ENCODE measurements around the gene KCNQ1. TPM values are rescaled to one million over a fixed set of nuclear protein-coding genes. Genes with fewer than 3 reads are reported as not detected.

The KCNQ1 gene
- total RNA-seq, 3 donors from 2014 or later, result 15.5 to 44.7 (median 37.4) TPM

DNA sequence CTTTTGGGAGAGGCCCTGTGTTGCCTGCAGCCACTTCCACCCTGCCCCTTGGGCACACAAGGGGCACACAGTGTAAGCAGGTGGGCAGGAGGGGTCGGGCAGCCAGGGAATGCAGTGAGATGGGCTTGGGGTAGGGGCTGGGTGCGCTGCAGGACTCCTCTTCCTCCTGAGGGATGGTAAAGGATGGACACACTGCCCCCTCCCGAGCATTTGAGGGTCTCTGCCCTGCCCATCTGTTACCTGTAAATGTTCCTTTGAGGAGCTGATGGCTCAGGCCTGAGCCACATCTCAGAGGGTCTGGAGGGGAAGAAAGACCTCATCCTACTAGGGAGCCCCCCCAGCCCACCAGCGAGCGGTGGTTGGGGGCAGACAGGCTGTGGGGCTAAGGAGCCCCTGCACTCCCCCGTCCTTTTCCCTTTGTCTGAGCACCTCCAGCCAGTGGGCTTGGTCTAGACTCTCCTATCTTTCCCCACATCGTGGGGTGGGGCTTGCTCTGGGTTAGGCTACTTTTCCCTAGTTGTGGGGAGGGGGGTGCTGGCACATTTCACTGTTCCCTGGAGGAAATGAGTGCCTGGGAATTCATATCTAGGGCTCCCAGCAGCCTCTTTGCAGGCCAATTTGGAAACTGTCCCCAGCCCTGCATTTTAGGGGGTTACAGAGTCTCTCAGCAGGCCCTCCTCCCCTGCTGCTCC, 46.0 kb upstream of the KCNQ1 start:
- H3K9me3 ChIP-seq, result no peaks in the 10 kb centered on the region
- intact Hi-C loops (cut with DNase I, micrococcal nuclease), result no loop called here
- ATAC-seq (no peak), DNase-seq (no peak)
- peaks cover 23% of the 10 kb centered on the region for H3K4me1 ChIP-seq (ENCODE audit: low read depth)
- peaks cover 6% of the 10 kb centered on the region for H3K36me3 ChIP-seq (ENCODE audit: low read depth)
- TF ChIP-seq, protein P1, sequence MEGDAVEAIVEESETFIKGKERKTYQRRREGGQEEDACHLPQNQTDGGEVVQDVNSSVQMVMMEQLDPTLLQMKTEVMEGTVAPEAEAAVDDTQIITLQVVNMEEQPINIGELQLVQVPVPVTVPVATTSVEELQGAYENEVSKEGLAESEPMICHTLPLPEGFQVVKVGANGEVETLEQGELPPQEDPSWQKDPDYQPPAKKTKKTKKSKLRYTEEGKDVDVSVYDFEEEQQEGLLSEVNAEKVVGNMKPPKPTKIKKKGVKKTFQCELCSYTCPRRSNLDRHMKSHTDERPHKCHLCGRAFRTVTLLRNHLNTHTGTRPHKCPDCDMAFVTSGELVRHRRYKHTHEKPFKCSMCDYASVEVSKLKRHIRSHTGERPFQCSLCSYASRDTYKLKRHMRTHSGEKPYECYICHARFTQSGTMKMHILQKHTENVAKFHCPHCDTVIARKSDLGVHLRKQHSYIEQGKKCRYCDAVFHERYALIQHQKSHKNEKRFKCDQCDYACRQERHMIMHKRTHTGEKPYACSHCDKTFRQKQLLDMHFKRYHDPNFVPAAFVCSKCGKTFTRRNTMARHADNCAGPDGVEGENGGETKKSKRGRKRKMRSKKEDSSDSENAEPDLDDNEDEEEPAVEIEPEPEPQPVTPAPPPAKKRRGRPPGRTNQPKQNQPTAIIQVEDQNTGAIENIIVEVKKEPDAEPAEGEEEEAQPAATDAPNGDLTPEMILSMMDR (IDR thresholded peaks at IDR 0.05), result no peak
- H3K4me3 ChIP-seq, result no peak overlapping the region

GRCh38 chr11:2399488-2400068, 45.2 kb upstream of the KCNQ1 start:
- peak overlapping the region; percentile 90 for H3K4me3 ChIP-seq
- peak; percentile 9 for ATAC-seq
- H3K4me1 ChIP-seq (ENCODE audit: low read depth), result peaks cover 23% of the 10 kb centered on the region
- peaks cover 6% of the 10 kb centered on the region for H3K36me3 ChIP-seq (ENCODE audit: low read depth)
- DNase-seq, result peak in 1 of 3 donors; percentile 40
- TF ChIP-seq, protein P1 (IDR thresholded peaks at IDR 0.05), result no peak
- no peaks in the 10 kb centered on the region for H3K9me3 ChIP-seq
- intact Hi-C loops (cut with DNase I, micrococcal nuclease), result no loop called here

DNA sequence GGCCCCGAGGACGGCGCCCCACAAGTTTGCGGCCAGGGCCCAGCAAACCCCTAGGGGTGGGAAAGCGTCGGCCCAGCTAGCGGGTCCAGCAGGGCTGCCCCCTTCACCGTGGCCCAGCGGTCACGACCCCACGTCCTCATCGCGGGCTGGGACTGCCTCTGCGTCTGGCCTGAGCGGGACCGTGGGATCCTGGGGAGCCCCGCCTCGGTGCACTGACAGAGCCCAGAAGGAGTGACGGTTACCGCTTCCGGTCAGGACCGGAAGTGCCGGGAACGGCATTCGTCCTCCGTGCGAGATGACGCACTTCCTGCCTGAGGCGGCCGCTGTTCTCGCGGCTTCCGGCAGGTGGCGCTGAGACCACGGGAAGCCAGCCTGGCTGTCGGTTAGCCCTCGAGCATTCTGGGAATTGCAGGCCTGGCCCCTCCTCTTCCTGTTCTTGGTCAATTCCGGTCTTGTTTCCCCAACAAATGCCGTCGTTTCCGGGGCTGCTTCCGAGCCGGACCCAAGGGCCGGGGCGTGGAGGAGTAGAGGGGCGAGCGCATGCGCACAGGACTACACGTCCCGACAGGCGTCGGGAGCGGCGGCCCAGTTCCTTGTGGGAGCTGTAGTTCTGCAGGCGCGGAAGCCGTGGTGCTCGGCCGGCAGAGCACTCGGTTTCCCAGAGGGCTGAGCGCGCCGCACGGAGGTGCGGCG, 44.6 kb upstream of the KCNQ1 start, which contains the start of gene TSSC4:
Gene TSSC4, plus strand, starts transcription at position 682 of the 693 bp plus-strand sequence. CDS start 1,884 bp downstream, outside the sequence.
- TF ChIP-seq, protein P1 (IDR thresholded peaks at IDR 0.05), result peak; percentile 100
- Histone ChIP-seq H3K36me3 (ENCODE audit: low read depth) (peaks cover 6% of the 10 kb centered on the region), H3K9me3 (no peaks in the 10 kb centered on the region), H3K4me1 (ENCODE audit: low read depth) (peaks cover 23% of the 10 kb centered on the region), H3K4me3 (peak within 1 kb of the TSS; percentile 90)
- ATAC-seq (peak; percentile 92), DNase-seq (peak; percentile 99 to 100 (median 100))
- intact Hi-C loops (cut with DNase I, micrococcal nuclease), result no loop called here

DNA sequence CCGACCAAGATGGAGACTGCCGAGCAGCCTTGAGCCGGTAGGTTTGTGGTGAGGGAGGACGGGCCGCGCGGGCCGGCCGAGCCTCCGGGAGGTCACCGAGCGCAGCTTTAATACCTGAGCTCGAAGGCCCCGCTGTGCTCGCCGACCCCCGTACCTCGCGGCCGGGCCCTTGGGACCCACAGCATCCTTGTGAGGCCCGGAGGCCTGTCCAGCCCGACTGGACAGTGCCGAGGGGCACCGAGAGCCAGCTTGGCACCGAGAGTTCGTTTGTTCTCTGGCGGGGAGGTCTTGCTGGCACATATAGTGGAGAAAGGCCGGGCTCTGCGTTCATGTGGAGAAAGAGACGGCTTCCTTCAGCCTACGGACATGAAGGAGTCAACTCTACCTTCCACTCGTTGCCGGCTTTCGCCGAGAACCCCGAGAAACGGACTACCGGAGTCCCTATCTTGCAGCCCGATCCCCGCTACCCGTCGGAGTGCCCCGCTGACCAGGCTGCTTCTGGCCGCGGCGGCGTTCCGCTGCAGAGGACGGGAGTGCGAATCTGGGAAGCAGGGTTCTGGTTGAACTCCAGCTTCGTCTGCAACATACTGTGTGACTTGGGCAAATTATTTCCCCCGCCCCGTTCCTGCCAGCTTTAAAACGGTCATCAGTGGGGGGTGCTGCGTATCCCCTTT, 43.9 kb upstream of the KCNQ1 start:
- TF ChIP-seq, protein P1 (IDR thresholded peaks at IDR 0.05), result no peak
- intact Hi-C loops (cut with DNase I, micrococcal nuclease), result no loop called here
- ATAC-seq (peak; percentile 0), DNase-seq (peak in 1 of 3 donors; percentile 55)
- H3K4me1 ChIP-seq (ENCODE audit: low read depth), result peaks cover 23% of the 10 kb centered on the region
- peak overlapping the region; percentile 90 for H3K4me3 ChIP-seq
- H3K9me3 ChIP-seq, result no peaks in the 10 kb centered on the region
- H3K36me3 ChIP-seq (ENCODE audit: low read depth), result peaks cover 6% of the 10 kb centered on the region

DNA sequence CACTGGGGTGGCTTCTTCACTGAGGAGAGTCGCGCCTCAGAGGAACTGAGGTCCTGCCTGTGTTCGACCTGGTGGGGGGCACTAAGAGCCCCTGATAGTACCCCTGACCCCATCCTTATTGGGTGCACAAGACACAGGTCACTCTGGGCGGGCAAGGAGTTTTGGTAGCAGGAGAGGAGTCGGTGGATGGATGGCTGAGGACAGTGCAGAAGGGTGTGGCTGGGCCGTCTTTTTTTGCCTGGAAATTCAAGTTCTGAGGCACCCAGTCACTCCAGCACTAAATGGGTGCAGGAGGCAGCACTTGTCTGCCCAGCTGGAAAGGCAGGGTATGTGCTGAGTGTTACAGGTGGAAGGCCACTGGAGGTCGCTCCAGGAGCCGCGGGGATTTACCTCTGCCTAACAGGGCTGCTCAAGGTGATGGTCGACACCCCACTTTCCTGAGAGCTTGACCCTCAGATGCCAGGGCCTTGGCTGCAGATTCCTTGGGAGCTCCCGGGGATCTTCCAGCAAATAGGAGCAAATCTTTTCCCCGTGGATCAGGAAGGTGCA, 43.3 kb upstream of the KCNQ1 start:
- no peak for DNase-seq
- no peak for ATAC-seq
- TF ChIP-seq, protein P1 (IDR thresholded peaks at IDR 0.05), result no peak
- Histone ChIP-seq H3K4me3 (peak overlapping the region; percentile 90), H3K4me1 (ENCODE audit: low read depth) (peaks cover 23% of the 10 kb centered on the region), H3K36me3 (ENCODE audit: low read depth) (peaks cover 6% of the 10 kb centered on the region), H3K9me3 (no peaks in the 10 kb centered on the region)
- intact Hi-C loops (cut with DNase I, micrococcal nuclease), result no loop called here
